ENCODE measurements around the gene PTPRN2. TPM values are rescaled to one million over a fixed set of nuclear protein-coding genes. Genes with fewer than 3 reads are reported as not detected.

Gene PTPRN2
- total RNA-seq, 1 experiment from 2014 or later, result 1.1 TPM

GRCh38 chr7:157828881-157829280 is 758.7 kb downstream of the PTPRN2 start:
- intact Hi-C loops (cut with micrococcal nuclease; ENCODE audit: unreplicated experiment) (no loop called here), in situ Hi-C loops (cut with HindIII; ENCODE audit: low pct_unique_long_range_greater_than_20kb, low sequenced_read_pairs) (no loop called here)
- DNase-seq (ENCODE audit: low read depth, low spot score) (no peak), ATAC-seq (no peak)
- no peak for TF ChIP-seq POLR2AphosphoS5 (IDR thresholded peaks at IDR 0.05; ENCODE audit: low read depth, low read length)
- no peak for TF ChIP-seq CTCF (IDR thresholded peaks at IDR 0.05)
- TF ChIP-seq SIN3A (IDR thresholded peaks at IDR 0.05; ENCODE audit: borderline replicate concordance, insufficient read depth, low read depth, low read length), result no peak
- no peak for TF ChIP-seq REST (IDR thresholded peaks at IDR 0.05; ENCODE audit: insufficient read depth in 1 of 2, low read depth in 2 of 2, low read length in 1 of 2)
- TF ChIP-seq TCF7L2 (IDR thresholded peaks at IDR 0.05; ENCODE audit: low read depth, low read length), result no peak
- Histone ChIP-seq H3K36me3 (ENCODE audit: control insufficient read depth, insufficient read depth, low read length) (no peaks in the 10 kb centered on the region), H3K27me3 (ENCODE audit: control insufficient read depth, insufficient read depth, low read length) (peaks cover 7% of the 10 kb centered on the region), H3K4me1 (ENCODE audit: control insufficient read depth, insufficient read depth, low read length) (no peaks in the 10 kb centered on the region), H3K9me3 (ENCODE audit: control insufficient read depth, insufficient read depth, low read depth, low read length) (no peaks in the 10 kb centered on the region), H3K4me3 (ENCODE audit: low read depth in 2 of 2, low read length in 2 of 2) (no peak overlapping the region), H3K27ac (ENCODE audit: low read length) (no peak overlapping the region)
- ChIA-PET CTCF (no interaction called here), POLR2A (no interaction called here)
- BruUV-seq (replicated peaks), result no TSS peak

GRCh38 chr7:157828190-157828589 is 759.4 kb downstream of the PTPRN2 start:
- no peak overlapping the region for H3K4me3 ChIP-seq (ENCODE audit: low read depth in 2 of 2, low read length in 2 of 2)
- in situ Hi-C loops (cut with HindIII; ENCODE audit: low pct_unique_long_range_greater_than_20kb, low sequenced_read_pairs), result no loop called here
- DNase-seq (ENCODE audit: low read depth, low spot score), result no peak
- no peaks in the 10 kb centered on the region for H3K36me3 ChIP-seq (ENCODE audit: control insufficient read depth, insufficient read depth, low read length)
- TF ChIP-seq POLR2AphosphoS5 (IDR thresholded peaks at IDR 0.05; ENCODE audit: low read depth, low read length), result no peak
- no peak for TF ChIP-seq CTCF (IDR thresholded peaks at IDR 0.05)
- no peak for TF ChIP-seq SIN3A (IDR thresholded peaks at IDR 0.05; ENCODE audit: borderline replicate concordance, insufficient read depth, low read depth, low read length)
- no peak for TF ChIP-seq TCF7L2 (IDR thresholded peaks at IDR 0.05; ENCODE audit: low read depth, low read length)
- TF ChIP-seq REST (IDR thresholded peaks at IDR 0.05; ENCODE audit: insufficient read depth in 1 of 2, low read depth in 2 of 2, low read length in 1 of 2), result no peak
- no peaks in the 10 kb centered on the region for H3K4me1 ChIP-seq (ENCODE audit: control insufficient read depth, insufficient read depth, low read length)
- no TSS peak for BruUV-seq (replicated peaks)
- ATAC-seq, result no peak
- H3K27me3 ChIP-seq (ENCODE audit: control insufficient read depth, insufficient read depth, low read length), result peaks cover 7% of the 10 kb centered on the region
- no peaks in the 10 kb centered on the region for H3K9me3 ChIP-seq (ENCODE audit: control insufficient read depth, insufficient read depth, low read depth, low read length)
- CTCF ChIA-PET, result no interaction called here
- POLR2A ChIA-PET, result no interaction called here
- intact Hi-C loops (cut with micrococcal nuclease; ENCODE audit: unreplicated experiment), result no loop called here
- H3K27ac ChIP-seq (ENCODE audit: low read length), result no peak overlapping the region
